Measurements from ENCODE around the gene PTPRG. TPM values are rescaled to one million over a fixed set of nuclear protein-coding genes. Genes with fewer than 3 reads are reported as not detected.

PTPRG gene
- total RNA-seq, 1 experiment from 2014 or later, result 11.7 TPM

DNA sequence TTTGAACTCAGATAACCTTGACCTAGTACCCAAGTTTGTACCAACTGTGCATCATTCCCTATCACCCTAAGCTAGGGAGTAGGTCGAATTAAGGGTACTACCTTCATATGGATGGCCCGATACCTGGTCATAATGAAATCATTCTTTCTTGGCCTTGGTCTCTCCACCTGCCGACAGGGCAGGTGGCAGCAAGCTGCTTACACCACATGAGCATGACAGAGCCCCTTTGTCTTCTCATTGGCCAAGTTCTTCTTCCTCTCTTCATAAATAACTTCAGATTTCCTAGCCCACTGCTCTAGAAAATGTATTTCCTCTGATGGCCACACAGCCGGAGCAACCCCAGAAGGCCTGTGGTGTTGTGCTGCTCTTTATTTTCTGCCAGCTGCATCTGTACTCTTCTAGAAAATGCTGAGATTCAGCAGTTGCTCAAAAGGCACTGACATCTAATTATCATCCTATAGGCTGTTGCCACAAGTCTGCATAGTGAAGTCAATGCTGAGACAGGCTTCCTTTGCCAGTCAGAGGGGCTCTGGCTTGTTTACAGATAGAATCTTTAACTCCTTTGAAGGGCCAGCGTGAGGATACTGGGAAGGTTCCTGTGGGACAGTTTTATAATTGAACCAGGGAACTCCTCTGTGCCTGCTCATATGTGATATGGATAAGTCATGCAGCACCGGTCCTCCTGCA, 304.2 kb downstream of the PTPRG start:
- no TSS peak for BruUV-seq (replicated peaks)
- H3K9me3 ChIP-seq (ENCODE audit: low read depth, low read length, poor library complexity, severe bottlenecking), result no peaks in the 10 kb centered on the region
- TF ChIP-seq EZH2 (IDR thresholded peaks at IDR 0.05; ENCODE audit: borderline replicate concordance, low read depth, low read length, poor library complexity, severe bottlenecking), result no peak
- TF ChIP-seq, protein P1, sequence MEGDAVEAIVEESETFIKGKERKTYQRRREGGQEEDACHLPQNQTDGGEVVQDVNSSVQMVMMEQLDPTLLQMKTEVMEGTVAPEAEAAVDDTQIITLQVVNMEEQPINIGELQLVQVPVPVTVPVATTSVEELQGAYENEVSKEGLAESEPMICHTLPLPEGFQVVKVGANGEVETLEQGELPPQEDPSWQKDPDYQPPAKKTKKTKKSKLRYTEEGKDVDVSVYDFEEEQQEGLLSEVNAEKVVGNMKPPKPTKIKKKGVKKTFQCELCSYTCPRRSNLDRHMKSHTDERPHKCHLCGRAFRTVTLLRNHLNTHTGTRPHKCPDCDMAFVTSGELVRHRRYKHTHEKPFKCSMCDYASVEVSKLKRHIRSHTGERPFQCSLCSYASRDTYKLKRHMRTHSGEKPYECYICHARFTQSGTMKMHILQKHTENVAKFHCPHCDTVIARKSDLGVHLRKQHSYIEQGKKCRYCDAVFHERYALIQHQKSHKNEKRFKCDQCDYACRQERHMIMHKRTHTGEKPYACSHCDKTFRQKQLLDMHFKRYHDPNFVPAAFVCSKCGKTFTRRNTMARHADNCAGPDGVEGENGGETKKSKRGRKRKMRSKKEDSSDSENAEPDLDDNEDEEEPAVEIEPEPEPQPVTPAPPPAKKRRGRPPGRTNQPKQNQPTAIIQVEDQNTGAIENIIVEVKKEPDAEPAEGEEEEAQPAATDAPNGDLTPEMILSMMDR (conservative IDR thresholded peaks at IDR 0.05; ENCODE audit: low read depth, low read length), result no peak
- intact Hi-C loops (cut with micrococcal nuclease; ENCODE audit: unreplicated experiment), result loop anchor here (10.0 kb wide), 1 partner anchor 269 kb away; no protein-coding TSS in a partner anchor
- H3K36me3 ChIP-seq (ENCODE audit: insufficient read depth, low read length, poor library complexity, severe bottlenecking), result no peaks in the 10 kb centered on the region
- H3K4me3 ChIP-seq (ENCODE audit: low read depth, low read length, poor library complexity, severe bottlenecking), result no peak overlapping the region
- CTCF ChIA-PET, result no interaction called here
- POLR2A ChIA-PET (ENCODE audit: low non-redundant PET), result no interaction called here
- no peak for DNase-seq (ENCODE audit: low spot score)
- H3K4me1 ChIP-seq (ENCODE audit: insufficient read depth, low read length, poor library complexity, severe bottlenecking), result no peaks in the 10 kb centered on the region
- no peaks in the 10 kb centered on the region for H3K27me3 ChIP-seq (replicated peaks; ENCODE audit: insufficient read depth, low read depth, low read length, poor library complexity)
- H3K27ac ChIP-seq (ENCODE audit: low read depth, low read length, poor library complexity, severe bottlenecking), result no peak overlapping the region

DNA sequence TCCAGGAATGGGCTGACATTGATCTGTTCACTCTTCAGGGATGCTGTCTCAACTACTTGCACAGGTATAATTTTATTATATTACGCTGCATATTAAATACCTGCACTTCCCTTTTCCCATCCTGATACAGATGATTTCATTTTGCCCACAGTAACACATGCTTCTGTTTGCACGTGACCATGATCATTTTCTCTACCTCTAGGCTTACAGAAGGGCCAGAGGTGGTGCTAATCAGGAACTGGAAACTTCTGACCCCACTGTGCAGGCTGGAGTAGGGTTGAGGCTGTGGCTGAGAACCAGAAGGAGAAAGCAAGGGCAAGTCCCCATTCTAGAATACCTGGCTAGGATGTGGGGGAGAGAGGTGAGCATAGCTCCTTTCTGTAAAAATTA, 304.8 kb downstream of the PTPRG start:
- no peak overlapping the region for H3K27ac ChIP-seq (ENCODE audit: low read depth, low read length, poor library complexity, severe bottlenecking)
- H3K9me3 ChIP-seq (ENCODE audit: low read depth, low read length, poor library complexity, severe bottlenecking), result no peaks in the 10 kb centered on the region
- intact Hi-C loops (cut with micrococcal nuclease; ENCODE audit: unreplicated experiment), result loop anchor here (10.0 kb wide), 1 partner anchor 269 kb away; no protein-coding TSS in a partner anchor
- no peak overlapping the region for H3K4me3 ChIP-seq (ENCODE audit: low read depth, low read length, poor library complexity, severe bottlenecking)
- H3K27me3 ChIP-seq (replicated peaks; ENCODE audit: insufficient read depth, low read depth, low read length, poor library complexity), result no peaks in the 10 kb centered on the region
- ChIA-PET POLR2A (ENCODE audit: low non-redundant PET) (no interaction called here), CTCF (no interaction called here)
- H3K36me3 ChIP-seq (ENCODE audit: insufficient read depth, low read length, poor library complexity, severe bottlenecking), result no peaks in the 10 kb centered on the region
- no peak for DNase-seq (ENCODE audit: low spot score)
- no TSS peak for BruUV-seq (replicated peaks)
- no peaks in the 10 kb centered on the region for H3K4me1 ChIP-seq (ENCODE audit: insufficient read depth, low read length, poor library complexity, severe bottlenecking)
- TF ChIP-seq, protein P1 (conservative IDR thresholded peaks at IDR 0.05; ENCODE audit: low read depth, low read length), result no peak
- TF ChIP-seq EZH2 (IDR thresholded peaks at IDR 0.05; ENCODE audit: borderline replicate concordance, low read depth, low read length, poor library complexity, severe bottlenecking), result no peak

DNA sequence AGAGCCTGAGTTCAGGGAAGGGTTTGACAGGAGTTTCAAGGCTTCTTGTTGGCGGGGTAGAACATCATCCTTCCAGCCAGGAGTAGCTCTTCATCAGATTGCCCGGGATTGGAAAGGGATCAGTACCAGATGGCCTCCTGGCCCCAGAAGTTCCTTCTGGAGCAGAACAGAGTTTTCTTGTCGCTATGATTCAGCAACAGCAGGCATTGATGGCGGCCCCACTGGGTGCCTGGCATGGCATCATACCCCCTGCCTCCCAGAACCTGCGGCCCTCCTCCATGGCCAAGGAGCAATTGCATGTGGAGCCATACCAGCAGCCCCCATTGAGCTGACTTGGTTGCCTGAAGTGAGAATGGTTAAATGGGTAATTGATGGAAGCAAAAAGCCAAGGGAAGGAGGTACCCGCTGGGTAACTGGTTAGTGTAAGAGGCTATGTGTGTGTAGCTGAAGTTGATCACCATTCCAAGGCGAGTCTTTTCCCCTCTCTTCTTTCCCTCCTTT, 305.6 kb downstream of the PTPRG start:
- no TSS peak for BruUV-seq (replicated peaks)

More for the DNA sequence above, 305.6 kb downstream of the PTPRG start:
- Histone ChIP-seq H3K9me3 (ENCODE audit: low read depth, low read length, poor library complexity, severe bottlenecking) (no peaks in the 10 kb centered on the region), H3K27ac (ENCODE audit: low read depth, low read length, poor library complexity, severe bottlenecking) (no peak overlapping the region), H3K27me3 (replicated peaks; ENCODE audit: insufficient read depth, low read depth, low read length, poor library complexity) (no peaks in the 10 kb centered on the region), H3K4me1 (ENCODE audit: insufficient read depth, low read length, poor library complexity, severe bottlenecking) (no peaks in the 10 kb centered on the region), H3K4me3 (ENCODE audit: low read depth, low read length, poor library complexity, severe bottlenecking) (no peak overlapping the region), H3K36me3 (ENCODE audit: insufficient read depth, low read length, poor library complexity, severe bottlenecking) (no peaks in the 10 kb centered on the region)
- POLR2A ChIA-PET (ENCODE audit: low non-redundant PET), result no interaction called here
- CTCF ChIA-PET, result no interaction called here
- intact Hi-C loops (cut with micrococcal nuclease; ENCODE audit: unreplicated experiment), result loop anchor here (10.0 kb wide), 1 partner anchor 268 kb away; no protein-coding TSS in a partner anchor
- TF ChIP-seq, protein P1 (conservative IDR thresholded peaks at IDR 0.05; ENCODE audit: low read depth, low read length), result no peak
- no peak for TF ChIP-seq EZH2 (IDR thresholded peaks at IDR 0.05; ENCODE audit: borderline replicate concordance, low read depth, low read length, poor library complexity, severe bottlenecking)
- DNase-seq (ENCODE audit: low spot score), result no peak
